Esophagus (tissue), 2 donors: ENCODE data around the gene FOSB. TPM values are rescaled to one million over a fixed set of nuclear protein-coding genes. Genes with fewer than 3 reads are reported as not detected.

ENCODE experiments used
- H3K27ac ChIP-seq, 2 donors: one replicate each; pipeline ENCODE4 v1.5.1; 2013; ENCODE audit warnings: low read depth in 2 of 2, mild to moderate bottlenecking in 2 of 2, inconsistent platforms in 1 of 2, low read length in 1 of 2, moderate library complexity in 1 of 2
- H3K27me3 ChIP-seq, 2 donors: one replicate each; pipeline ENCODE4 v1.6.1; 2013; ENCODE audit warnings: low read length in 2 of 2, control low read depth in 1 of 2, mild to moderate bottlenecking in 1 of 2; ENCODE audit not compliant: insufficient read depth in 2 of 2, control insufficient read depth in 1 of 2
- H3K36me3 ChIP-seq, 2 donors: one replicate each; pipeline ENCODE4 v1.6.1; 2013; ENCODE audit warnings: low read length in 1 of 2; ENCODE audit not compliant: control insufficient read depth in 2 of 2, insufficient read depth in 2 of 2
- H3K4me1 ChIP-seq, 2 donors: one replicate each; pipeline ENCODE4 v1.6.1; 2013; ENCODE audit warnings: low read length in 1 of 2; ENCODE audit not compliant: control insufficient read depth in 2 of 2, insufficient read depth in 2 of 2
- H3K4me3 ChIP-seq, 2 donors: one replicate each; pipeline ENCODE4 v1.5.1; 2013; ENCODE audit warnings: low read length in 2 of 2, mild to moderate bottlenecking in 2 of 2, low read depth in 1 of 2, moderate library complexity in 1 of 2
- H3K9me3 ChIP-seq, 2 donors: one replicate each; pipeline ENCODE4 v1.6.1; 2013; ENCODE audit warnings: mild to moderate bottlenecking in 2 of 2, low read depth in 1 of 2, low read length in 1 of 2, moderate library complexity in 1 of 2; ENCODE audit not compliant: control insufficient read depth in 2 of 2, insufficient read depth in 1 of 2
- WGBS, 2 donors: extraction: QIAGEN DNeasy Blood & Tissue Kit; methylation state at CpG; one replicate each; pipeline ENCODE4 v1.1.7; 2013; 5-methylcytosine and 5-hydroxymethylcytosine counted together
- polyA plus RNA-seq, 2 donors: library from polyadenylated mRNA; stranded (reverse); fragments of 200-250 nt; gene quantifications; one replicate each; pipeline ENCODE4 v1.2.3, GENCODE V29; 2013
- donor health status: healthy with polysubstance abuse.
- donor health status: Bipolar disorder and iron deficiency.

The FOSB gene
- polyA plus RNA-seq: 10 to 100 TPM in 1 of 2 donors, 1 to 10 TPM in 1; 1.1 to 13.8 TPM

GRCh38 chr19:45467456-45468158 is at the start of gene FOSB:
FOSB (plus strand) TSS chr19:45467996; CDS start chr19:45468587, 591 bp downstream.
- WGBS, 2 donors: 0% methylated on average over 55 to 56 of the region's 56 CpGs
- H3K27me3 ChIP-seq: no peaks in the 10 kb centered on the region
- H3K9me3 ChIP-seq: no peaks in the 10 kb centered on the region
- H3K27ac ChIP-seq: peak within 1 kb of the TSS; percentile 95 to 97
- H3K4me3 ChIP-seq: peak within 1 kb of the TSS; percentile 69 to 75
- no peaks in the 10 kb centered on the region for H3K36me3 ChIP-seq
- H3K4me1 ChIP-seq: peaks cover 5 to 15% of the 10 kb centered on the region in 2 donors

DNA sequence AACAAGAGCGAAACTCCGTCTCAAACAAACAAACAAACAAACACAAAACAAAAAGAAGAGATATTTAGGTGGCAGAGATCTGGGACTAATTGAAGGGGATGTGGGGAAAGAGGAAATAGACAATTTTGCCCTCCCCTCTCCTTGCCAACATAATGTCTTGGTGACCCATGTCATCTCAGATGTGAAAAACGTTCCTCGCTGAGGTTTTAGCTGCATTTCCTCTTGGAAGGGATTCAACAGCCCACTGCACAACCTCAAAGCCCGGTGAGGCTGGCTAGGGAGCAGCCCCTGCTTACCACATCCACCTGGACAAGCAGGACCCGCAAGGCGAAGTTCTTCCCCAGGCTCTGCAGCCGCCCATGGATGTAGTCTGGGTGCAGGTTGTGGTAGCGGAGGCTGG is 49.0 kb upstream of the FOSB start:
- Histone ChIP-seq H3K36me3 (peaks cover 5 to 24% of the 10 kb centered on the region in 2 donors), H3K4me1 (peaks cover 0 to 10% of the 10 kb centered on the region in 2 donors), H3K27ac (no peak overlapping the region), H3K9me3 (no peaks in the 10 kb centered on the region), H3K4me3 (no peak overlapping the region), H3K27me3 (no peaks in the 10 kb centered on the region)
- 74 to 77% methylated on average over 9 of the region's 9 CpGs for WGBS, 2 donors

DNA sequence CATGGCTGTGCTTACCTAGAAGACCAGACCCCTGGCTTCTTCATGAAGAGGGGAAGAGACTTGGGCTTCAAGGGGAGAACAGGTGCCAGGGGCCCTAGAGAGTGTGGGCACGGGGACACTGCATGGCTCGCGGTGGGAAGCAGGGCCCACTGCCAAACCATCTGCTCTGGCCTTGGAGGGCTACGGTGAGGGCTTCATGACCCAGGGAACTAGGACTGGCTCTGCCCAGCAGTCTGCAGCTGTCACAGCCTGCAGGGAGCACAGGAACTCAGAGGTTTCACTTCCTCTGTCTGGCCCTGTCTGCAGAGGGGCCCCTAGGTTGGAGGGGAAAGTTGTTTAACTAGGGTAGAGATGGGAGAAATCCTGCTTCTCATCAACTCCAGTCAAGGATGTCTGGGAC is 48.4 kb upstream of the FOSB start:
- Histone ChIP-seq H3K36me3 (peaks cover 3 to 22% of the 10 kb centered on the region in 2 donors), H3K4me3 (no peak overlapping the region), H3K4me1 (peaks cover 0 to 10% of the 10 kb centered on the region in 2 donors), H3K27me3 (no peaks in the 10 kb centered on the region), H3K27ac (peak overlapping the region in 1 of 2 donors; percentile 5), H3K9me3 (no peaks in the 10 kb centered on the region)
- 46 to 50% methylated on average over 4 of the region's 4 CpGs for WGBS, 2 donors

- H3K36me3 ChIP-seq: peaks cover 3 to 18% of the 10 kb centered on the region in 2 donors
- 40% methylated on average over 3 of the region's 3 CpGs for WGBS, 2 donors
- no peak overlapping the region for H3K4me3 ChIP-seq
- H3K27me3 ChIP-seq: no peaks in the 10 kb centered on the region
- no peaks in the 10 kb centered on the region for H3K9me3 ChIP-seq
- peaks cover 0 to 10% of the 10 kb centered on the region in 2 donors for H3K4me1 ChIP-seq
- no peak overlapping the region for H3K27ac ChIP-seq
Measured at GRCh38 chr19:45419895-45420294, 47.9 kb upstream of the FOSB start.

GRCh38 chr19:45420356-45420755 is 47.4 kb upstream of the FOSB start:
- H3K36me3 ChIP-seq: peaks cover 3 to 18% of the 10 kb centered on the region in 2 donors
- 80 to 85% methylated on average over 10 of the region's 10 CpGs for WGBS, 2 donors
- H3K9me3 ChIP-seq: no peaks in the 10 kb centered on the region
- peaks cover 0 to 10% of the 10 kb centered on the region in 2 donors for H3K4me1 ChIP-seq
- H3K27ac ChIP-seq: no peak overlapping the region
- no peaks in the 10 kb centered on the region for H3K27me3 ChIP-seq
- H3K4me3 ChIP-seq: no peak overlapping the region

DNA sequence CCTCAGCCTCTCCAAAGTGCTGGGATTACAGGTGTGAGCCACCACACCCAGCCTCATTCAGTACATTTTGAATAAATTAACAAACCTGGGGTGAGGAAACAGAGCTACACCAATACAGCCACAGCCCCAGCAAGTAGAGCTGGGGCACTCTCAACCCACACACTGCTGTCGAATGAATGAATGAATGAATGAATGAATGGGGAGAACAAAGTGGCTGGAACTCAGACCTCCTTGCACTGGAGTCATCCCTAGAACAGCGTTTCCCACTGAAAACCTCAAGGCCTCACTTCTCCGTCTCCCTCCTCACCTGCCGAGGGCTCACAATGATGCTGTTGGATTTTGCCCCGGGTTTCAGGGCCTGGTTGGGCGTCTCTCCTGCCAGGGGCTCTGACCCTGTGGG is 46.9 kb upstream of the FOSB start:
- peaks cover 0 to 10% of the 10 kb centered on the region in 2 donors for H3K4me1 ChIP-seq

DNA sequence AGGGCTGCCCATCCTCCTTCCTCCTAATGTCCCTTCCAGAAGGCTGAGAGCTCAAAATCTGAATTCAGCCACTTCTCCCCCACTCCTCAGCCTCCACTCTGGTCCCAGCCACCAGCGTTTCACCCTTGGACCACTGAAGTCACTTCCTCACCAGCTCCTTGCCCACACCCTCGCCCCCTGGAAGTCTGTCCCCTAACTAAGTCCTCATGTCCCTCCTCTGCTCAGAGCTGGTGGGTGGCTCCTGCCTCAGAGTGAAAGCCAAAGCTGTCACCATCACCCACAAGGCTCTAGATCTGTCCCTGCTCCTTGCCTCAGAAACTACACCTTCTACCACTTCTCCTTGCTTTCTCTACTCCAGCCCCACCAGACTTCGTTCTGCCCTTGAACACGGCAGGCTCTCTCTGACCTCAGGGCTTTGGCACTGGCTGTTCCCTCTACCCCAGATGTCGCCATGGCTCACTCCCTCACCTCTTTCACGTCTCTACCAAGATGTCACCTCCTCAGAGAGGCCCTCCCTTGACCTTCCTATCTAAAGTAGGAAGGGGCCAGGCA is 45.8 kb upstream of the FOSB start:
- Histone ChIP-seq H3K27me3 (no peaks in the 10 kb centered on the region), H3K36me3 (peaks cover 3 to 18% of the 10 kb centered on the region in 2 donors), H3K9me3 (no peaks in the 10 kb centered on the region), H3K4me3 (no peak overlapping the region), H3K27ac (no peak overlapping the region), H3K4me1 (peaks cover 0 to 10% of the 10 kb centered on the region in 2 donors)
- 67 to 71% methylated on average over 6 of the region's 6 CpGs for WGBS, 2 donors

More for the DNA sequence above, 46.9 kb upstream of the FOSB start:
- H3K27me3 ChIP-seq: no peaks in the 10 kb centered on the region
- no peak overlapping the region for H3K27ac ChIP-seq
- no peak overlapping the region for H3K4me3 ChIP-seq
- 82 to 89% methylated on average over 6 of the region's 6 CpGs for WGBS, 2 donors
- no peaks in the 10 kb centered on the region for H3K9me3 ChIP-seq
- peaks cover 3 to 18% of the 10 kb centered on the region in 2 donors for H3K36me3 ChIP-seq

- Histone ChIP-seq H3K9me3 (no peaks in the 10 kb centered on the region), H3K4me3 (peak overlapping the region; percentile 61 to 72), H3K4me1 (peaks cover 0 to 10% of the 10 kb centered on the region in 2 donors), H3K36me3 (peaks cover 3 to 16% of the 10 kb centered on the region in 2 donors), H3K27ac (peak overlapping the region; percentile 97 to 100), H3K27me3 (no peaks in the 10 kb centered on the region)
- WGBS, 2 donors: 11 to 12% methylated on average over 20 of the region's 20 CpGs
Measured at GRCh38 chr19:45423033-45423588, 44.7 kb upstream of the FOSB start.

DNA sequence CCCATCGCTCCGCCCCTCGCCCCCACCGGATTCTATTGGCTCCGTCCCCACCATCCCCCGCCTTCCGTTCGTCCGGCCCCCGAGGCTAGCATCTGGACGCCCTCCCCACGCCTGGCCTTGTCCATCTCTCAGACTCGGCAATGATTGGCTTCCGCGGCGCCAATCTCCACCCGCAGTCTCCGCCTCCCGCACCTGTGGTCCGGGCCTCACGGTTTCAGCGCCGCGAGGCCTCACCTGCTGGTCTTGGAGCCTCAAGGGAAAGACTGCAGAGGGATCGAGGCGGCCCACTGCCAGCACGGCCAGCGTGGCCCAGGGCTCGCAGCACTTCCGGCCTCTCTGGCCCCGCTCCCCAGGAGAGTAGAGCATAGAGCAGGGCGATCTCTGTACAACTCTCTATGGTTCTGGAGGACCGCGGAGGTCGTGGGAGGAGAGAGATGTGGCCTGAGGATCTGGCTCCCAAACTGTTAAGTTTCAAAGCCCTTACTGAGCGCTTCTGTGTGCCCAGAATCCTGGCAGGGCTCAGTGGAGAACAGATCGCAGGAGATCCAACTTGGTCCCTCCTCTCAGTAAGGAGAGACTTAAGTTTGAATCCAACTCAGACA is 44.1 kb upstream of the FOSB start, which contains the start of gene ERCC1:
ERCC1 (minus strand) TSS at position 329 of the 602 bp plus-strand sequence. CDS start 543 bp downstream, outside the sequence.
- Histone ChIP-seq H3K27me3 (no peaks in the 10 kb centered on the region), H3K4me1 (peaks cover 2 to 13% of the 10 kb centered on the region in 2 donors), H3K36me3 (peaks cover 3 to 13% of the 10 kb centered on the region in 2 donors), H3K27ac (peak within 1 kb of the TSS; percentile 97 to 100), H3K4me3 (peak within 1 kb of the TSS; percentile 61 to 72), H3K9me3 (no peaks in the 10 kb centered on the region)
- WGBS, 2 donors: 0 to 1% methylated on average over 37 of the region's 37 CpGs
